HepG2 (cell line): ENCODE measurements around the gene ABHD11. TPM values are rescaled to one million over a fixed set of nuclear protein-coding genes. Genes with fewer than 3 reads are reported as not detected.

ENCODE experiments used
- ATAC-seq: fragments of 200-7000 bp; cut with Tn5 transposase; 3 replicates; pipeline ENCODE4 v1.9.1; 2020; ENCODE audit warnings: mild to moderate bottlenecking, moderate library complexity
- BruUV-seq: library from RNA; stranded (reverse); fragments of 400-500 nt; replicated peaks from 2 replicates; lab custom pipeline; 2021; lab: Mats Ljungman, UMichigan
- CTCF ChIA-PET: fragments of 300-600 bp; formaldehyde crosslinking; extraction: SDS; loops from one replicate; lab custom pipeline; 2021; ENCODE audit warnings: low total read pairs, inconsistent platforms, low intra/inter-chr PET ratio; lab: Yijun Ruan, JAX
- POLR2A ChIA-PET: fragments of 350-600 bp; sonication (Branson Sonifier 250); formaldehyde crosslinking; loops from one replicate; lab custom pipeline; 2020; ENCODE audit warnings: antibody characterized with exemption, inconsistent platforms; lab: Yijun Ruan, JAX
- DNase-seq: peaks from one replicate; pipeline ENCODE4 v3.0.0-alpha.2; 2015; ENCODE audit warnings: low spot score
- FAIRE-seq: peaks from 3 replicates; lab custom pipeline; 2011; peaks lifted over from hg19 to GRCh38; lab: Jason Lieb, UNC
- H2AFZ ChIP-seq: one replicate; pipeline ENCODE4 v1.6.1; 2011; ENCODE audit warnings: low read length, inconsistent platforms
- H3K27ac ChIP-seq: fragments of 300-600 bp; 3 replicates; pipeline ENCODE4 v1.8.0; 2011; ENCODE audit warnings: mixed run types, mild to moderate bottlenecking, mixed read lengths, low read length, inconsistent platforms; ENCODE audit not compliant: insufficient read depth; ENCODE audit errors: extremely low read length
- H3K27me3 ChIP-seq, 2 experiments: fragments of 200-600 bp in 1 of 2; 2 replicates in 1 of 2; 3 replicates in 1 of 2; pipeline versions ENCODE4 v1.6.0 to v1.8.0; 2011; ENCODE audit warnings: low read length in 2 of 2, mild to moderate bottlenecking in 2 of 2, moderate library complexity in 2 of 2, inconsistent platforms in 1 of 2; ENCODE audit not compliant: insufficient read depth in 2 of 2, control insufficient read depth in 1 of 2
- H3K36me3 ChIP-seq, 2 experiments: fragments of 200-600 bp in 1 of 2; replicated peaks in 1 of 2; 2 replicates in 1 of 2; 3 replicates in 1 of 2; pipeline versions ENCODE4 v1.5.1 to v1.8.0; 2011; ENCODE audit warnings: low read length in 2 of 2, inconsistent platforms in 1 of 2; ENCODE audit not compliant: insufficient read depth in 2 of 2, control insufficient read depth in 1 of 2
- H3K4me1 ChIP-seq: 2 replicates; pipeline ENCODE4 v1.5.1; 2012; ENCODE audit warnings: low read length, inconsistent platforms; ENCODE audit not compliant: insufficient read depth
- H3K4me2 ChIP-seq: 2 replicates; pipeline ENCODE4 v1.6.0; 2011; ENCODE audit warnings: low read depth, low read length, inconsistent platforms
- H3K4me3 ChIP-seq, 3 experiments: fragments of 200-600 bp in 1 of 3; sonication (generic), shearing (Covaris generic) in 1 of 3; replicated peaks in 1 of 3; 2 replicates each; pipeline ENCODE4 v1.5.1; 2011 to 2016; ENCODE audit warnings: low read length in 3 of 3, inconsistent platforms in 2 of 3, low read depth in 2 of 3, mild to moderate bottlenecking in 2 of 3, control low read depth in 1 of 3, mixed read lengths in 1 of 3; ENCODE audit not compliant: insufficient read depth in 1 of 3
- H3K79me2 ChIP-seq: one replicate; pipeline ENCODE4 v1.6.1; 2011; ENCODE audit warnings: low read length, inconsistent platforms; ENCODE audit not compliant: insufficient read depth
- H3K9ac ChIP-seq: 2 replicates; pipeline ENCODE4 v1.6.0; 2011; ENCODE audit warnings: mild to moderate bottlenecking, low read depth, low read length, inconsistent platforms; ENCODE audit not compliant: insufficient read depth
- H3K9me3 ChIP-seq: 2 replicates; pipeline ENCODE4 v1.5.1; 2012; ENCODE audit warnings: mild to moderate bottlenecking, low read length
- H4K20me1 ChIP-seq: 2 replicates; pipeline ENCODE4 v1.6.0; 2011; ENCODE audit warnings: inconsistent platforms, mild to moderate bottlenecking, low read length, moderate library complexity; ENCODE audit not compliant: insufficient read depth
- HNF4G ChIP-seq, 2 experiments: sonication (generic) in 1 of 2; formaldehyde crosslinking in 1 of 2; IDR thresholded peaks; 2 replicates each; pipeline versions ENCODE4 v1.4.0 to v1.6.1; 2011 to 2020; ENCODE audit warnings: borderline replicate concordance in 2 of 2, low read depth in 2 of 2, mild to moderate bottlenecking in 2 of 2, low read length in 1 of 2, missing genetic modification reagents in 1 of 2, moderate library complexity in 1 of 2
- ISX ChIP-seq: sonication (generic); formaldehyde crosslinking; conservative IDR thresholded peaks from 2 replicates; pipeline ENCODE4 v1.5.0; 2020; ENCODE audit warnings: missing genetic modification reagents
- KAT8 ChIP-seq: IDR thresholded peaks from 2 replicates; pipeline ENCODE4 v1.6.1; 2016; ENCODE audit warnings: missing genetic modification reagents, missing compliant biosample characterization
- MIXL1 ChIP-seq: IDR thresholded peaks from 2 replicates; pipeline ENCODE4 v1.6.1; 2016
- MTF2 ChIP-seq: sonication (generic); formaldehyde crosslinking; IDR thresholded peaks from 2 replicates; pipeline ENCODE4 v1.5.0; 2020; ENCODE audit warnings: missing genetic modification reagents, borderline replicate concordance
- MZF1 ChIP-seq: sonication (generic); formaldehyde crosslinking; IDR thresholded peaks from 2 replicates; pipeline ENCODE4 v1.8.1; 2023; ENCODE audit warnings: mild to moderate bottlenecking, missing genetic modification reagents, borderline replicate concordance
- PREB ChIP-seq: sonication (generic); formaldehyde crosslinking; IDR thresholded peaks from 2 replicates; pipeline ENCODE4 v1.4.0; 2020; ENCODE audit warnings: missing genetic modification reagents
- REL ChIP-seq: sonication (generic); formaldehyde crosslinking; conservative IDR thresholded peaks from 2 replicates; pipeline ENCODE4 v1.8.0; 2022; ENCODE audit warnings: mild to moderate bottlenecking, missing genetic modification reagents, moderate library complexity
- TMF1 ChIP-seq: sonication (generic); formaldehyde crosslinking; IDR thresholded peaks from 2 replicates; pipeline ENCODE4 v1.8.1; 2022; ENCODE audit warnings: low read depth, missing genetic modification reagents
- ZFP36 ChIP-seq: fragments of 150-350 bp; IDR thresholded peaks from 2 replicates; pipeline ENCODE4 v1.6.1; 2018; ENCODE audit warnings: borderline replicate concordance, low read length, low read depth; ENCODE audit not compliant: partially characterized antibody
- ZNF121 ChIP-seq: sonication (generic); formaldehyde crosslinking; IDR thresholded peaks from 2 replicates; pipeline ENCODE4 v1.5.0; 2020; ENCODE audit warnings: mild to moderate bottlenecking, missing genetic modification reagents
- ZNF703 ChIP-seq: sonication (generic); formaldehyde crosslinking; IDR thresholded peaks from 2 replicates; pipeline ENCODE4 v1.5.1; 2020; ENCODE audit warnings: missing genetic modification reagents, mild to moderate bottlenecking, moderate library complexity, borderline replicate concordance
- ZSCAN30 ChIP-seq: sonication (generic); formaldehyde crosslinking; IDR thresholded peaks from 2 replicates; pipeline ENCODE4 v1.5.0; 2020; ENCODE audit warnings: mild to moderate bottlenecking, missing genetic modification reagents
- WGBS: methylation state at CpG from one replicate; pipeline ENCODE4 v1.1.6; 2017; ENCODE audit warnings: low lambda C conversion rate; 5-methylcytosine and 5-hydroxymethylcytosine counted together
- in situ Hi-C: cut with HindIII; loops from 2 replicates; pipeline ENCODE4 v1.10.0; 2017; ENCODE audit warnings: low pct_unique_long_range_greater_than_20kb; ENCODE audit not compliant: extremely low pct_ligation_motif_present
- intact Hi-C: fragments of 100-400 bp; cut with micrococcal nuclease; formaldehyde crosslinking; loops from one replicate; pipeline ENCODE4 v1.10.0; 2022; ENCODE audit not compliant: unreplicated experiment
- polyA plus RNA-seq, 8 experiments: library from polyadenylated mRNA; depleted of rRNA in 3 of 8; stranded (reverse) in 7 of 8; unstranded in 1 of 8; fragments of >200 nt; fragmentation: Illumina TruSeq in 4 of 8; extraction: Trizol in 4 of 8; gene quantifications; 2 replicates each; pipeline versions ENCODE4 v1.2.1 to v1.2.3, GENCODE V29; 2011 to 2016; ENCODE audit warnings: low read depth in 4 of 8, missing spikeins in 1 of 8, mixed read lengths in 1 of 8; ENCODE audit not compliant: insufficient read depth in 1 of 8
- total RNA-seq, 5 experiments: library from RNA; depleted of rRNA; stranded (reverse); fragments of >200 nt; fragmentation: Illumina TruSeq; extraction: Trizol; gene quantifications; 2 replicates each; pipeline ENCODE4 v1.2.3, GENCODE V29; 2016; ENCODE audit warnings: low read depth in 1 of 5

ABHD11 gene
- total and polyA plus RNA-seq, 2 of the 13 experiments (the other 11 are each of a cell fraction or from before 2014, with no cell fraction given) = 7.0 to 8.1 TPM

- Histone ChIP-seq H3K9me3 (no peaks in the 10 kb centered on the region), H3K79me2 (no peaks in the 10 kb centered on the region), H3K4me1 (no peaks in the 10 kb centered on the region), H3K27ac (no peak overlapping the region), H3K4me2 (no peak overlapping the region), H3K4me3 (no peak overlapping the region), H2AFZ (no peak overlapping the region), H3K27me3 (no peaks in the 10 kb centered on the region), H4K20me1 (no peaks in the 10 kb centered on the region), H3K9ac (no peak overlapping the region), H3K36me3 (no peaks in the 10 kb centered on the region)
- no TSS peak for BruUV-seq
- no peak for ATAC-seq
- TF ChIP-seq REL (no peak), MZF1 (CRISPR knock-in tag) (no peak), PREB (no peak), TMF1 (no peak), ZFP36 (no peak), HNF4G (IDR thresholded peaks at IDR 0.05; ENCODE audit: borderline replicate concordance, low read depth, low read length) (no peak), HNF4G (CRISPR knock-in tag; IDR thresholded peaks at IDR 0.05; ENCODE audit: borderline replicate concordance, low read depth) (no peak), ZNF703 (no peak), ZNF121 (peak; percentile 46; the same call in 1 of the 2 replicates)
- intact Hi-C loops (no loop called here), in situ Hi-C loops (no loop called here)
- ChIA-PET POLR2A (no interaction called here), CTCF (no interaction called here)
- no peak for FAIRE-seq
- WGBS = 0% methylated on average over 1 of the region's 1 CpG
- no peak for DNase-seq
Observed at GRCh38 chr7:73786588-73786987, 48.0 kb upstream of the ABHD11 start.

- H2AFZ ChIP-seq = no peak overlapping the region
- H3K36me3 ChIP-seq = no peaks in the 10 kb centered on the region
- H3K4me2 ChIP-seq = no peak overlapping the region
- 64% methylated on average over 1 of the region's 1 CpG for WGBS
- no peaks in the 10 kb centered on the region for H3K79me2 ChIP-seq
- no peaks in the 10 kb centered on the region for H3K27me3 ChIP-seq
- no peak for ATAC-seq
- no peaks in the 10 kb centered on the region for H4K20me1 ChIP-seq
- no peak overlapping the region for H3K4me3 ChIP-seq
- no peak overlapping the region for H3K27ac ChIP-seq
- in situ Hi-C loops = no loop called here
- no peak for FAIRE-seq
- H3K9ac ChIP-seq = no peak overlapping the region
- CTCF ChIA-PET = no interaction called here
- no peaks in the 10 kb centered on the region for H3K9me3 ChIP-seq
- TF ChIP-seq ZSCAN30 (CRISPR knock-in tag) = no peak
- TF ChIP-seq MIXL1 (CRISPR knock-in tag) = no peak
- TF ChIP-seq ISX (CRISPR knock-in tag) = no peak
- no peak for TF ChIP-seq KAT8
- TF ChIP-seq MTF2 = no peak
- no TSS peak for BruUV-seq
- intact Hi-C loops = no loop called here
- POLR2A ChIA-PET = no interaction called here
- peaks cover 7% of the 10 kb centered on the region for H3K4me1 ChIP-seq
- no peak for DNase-seq
Observed at GRCh38 chr7:73779517-73779916, 40.9 kb upstream of the ABHD11 start.
